Left renal cortex interstitium (tissue), 4 donors: ENCODE measurements around the gene MAGEA11. TPM values are rescaled to one million over a fixed set of nuclear protein-coding genes. Genes with fewer than 3 reads are reported as not detected.

Experiments used
- polyA plus RNA-seq, 4 donors: library from polyadenylated mRNA; unstranded; fragments of 120-200 nt; gene quantifications; one replicate each; pipeline ENCODE4 v1.2.1, GENCODE V29; 2013; ENCODE audit not compliant: insufficient read length in 4 of 4

The MAGEA11 gene
- polyA plus RNA-seq, 4 donors: 0.04 TPM; not detected in 3

Other genes starting within 250 kb of the MAGEA11 start
- 10 to 100 TPM; 27.1 to 44.5 (median 34.3) TPM for gene IDS, start 206.8 kb upstream of the MAGEA11 start, polyA plus RNA-seq
- 10 to 100 TPM; 22.7 to 25.7 (median 23.7) TPM for gene EOLA1, start 171.0 kb upstream of the MAGEA11 start, polyA plus RNA-seq
- gene HSFX3, start 162.1 kb upstream of the MAGEA11 start, polyA plus RNA-seq: under 1 TPM in 1 of 4 donors, not detected in 3; 0.13 TPM
- not detected for gene MAGEA9B, start 124.6 kb upstream of the MAGEA11 start, polyA plus RNA-seq
- 1 to 10 TPM in 1 of 4 donors, under 1 TPM in 3; 0.30 to 1.0 (median 0.40) TPM for gene HSFX2, start 116.7 kb upstream of the MAGEA11 start, polyA plus RNA-seq
- gene TMEM185A, start 80.3 kb upstream of the MAGEA11 start, polyA plus RNA-seq: 10 to 100 TPM; 41.5 to 46.8 (median 44.2) TPM
- 1 to 10 TPM; 1.8 to 2.6 (median 2.2) TPM for gene HSFX1, start 62.0 kb downstream of the MAGEA11 start, polyA plus RNA-seq
- gene MAGEA9, start 69.9 kb downstream of the MAGEA11 start, polyA plus RNA-seq: not detected
- gene MAGEA8, start 169.1 kb downstream of the MAGEA11 start, polyA plus RNA-seq: under 1 TPM; 0.13 to 0.47 (median 0.30) TPM
- gene HSFX4, start 217.5 kb downstream of the MAGEA11 start, polyA plus RNA-seq: under 1 TPM; 0.16 to 0.35 (median 0.22) TPM
- gene EOLA2, start 226.4 kb downstream of the MAGEA11 start, polyA plus RNA-seq: 10 to 100 TPM; 27.2 to 33.7 (median 30.0) TPM